Endodermal cell (in vitro differentiated cells): Measurements from ENCODE around the gene PLAGL2. TPM values are rescaled to one million over a fixed set of nuclear protein-coding genes. Genes with fewer than 3 reads are reported as not detected.

Experiments
- DNase-seq: peaks from one replicate; pipeline ENCODE4 v3.0.0-alpha.2; 2017
- H3K27ac ChIP-seq: 2 replicates; pipeline ENCODE4 v1.5.1; 2013; ENCODE audit warnings: mild to moderate bottlenecking, low read depth, low read length, moderate library complexity
- H3K27me3 ChIP-seq: 2 replicates; pipeline ENCODE4 v1.6.1; 2013; ENCODE audit warnings: mild to moderate bottlenecking, low read length, moderate library complexity; ENCODE audit not compliant: insufficient read depth, control insufficient read depth, poor library complexity, severe bottlenecking
- H3K36me3 ChIP-seq: 2 replicates; pipeline ENCODE4 v1.7.0; 2013; ENCODE audit warnings: mild to moderate bottlenecking, low read length, moderate library complexity; ENCODE audit not compliant: control insufficient read depth, insufficient read depth
- H3K4me1 ChIP-seq: one replicate; pipeline ENCODE4 v1.7.0; 2013; ENCODE audit warnings: low read length; ENCODE audit not compliant: control insufficient read depth, insufficient read depth
- H3K4me3 ChIP-seq: 2 replicates; pipeline ENCODE4 v1.5.1; 2013; ENCODE audit warnings: mild to moderate bottlenecking, low read length, moderate library complexity
- H3K9ac ChIP-seq: 2 replicates; pipeline ENCODE4 v1.6.1; 2013; ENCODE audit warnings: mild to moderate bottlenecking, low read length, moderate library complexity; ENCODE audit not compliant: poor library complexity, severe bottlenecking; ENCODE audit errors: extremely low read depth
- H3K9me3 ChIP-seq: 2 replicates; pipeline ENCODE4 v1.6.1; 2013; ENCODE audit warnings: mild to moderate bottlenecking, low read length, moderate library complexity; ENCODE audit not compliant: control insufficient read depth
- H3K27ac Mint-ChIP-seq: 2 replicates; pipeline ENCODE4 v1.8.0; 2020; ENCODE audit warnings: mixed read lengths
- H3K27me3 Mint-ChIP-seq: 2 replicates; pipeline ENCODE4 v1.8.0; 2021; ENCODE audit warnings: mild to moderate bottlenecking, mixed read lengths; ENCODE audit not compliant: insufficient read depth
- H3K36me3 Mint-ChIP-seq: 2 replicates; pipeline ENCODE4 v1.8.0; 2020; ENCODE audit warnings: low read depth, mixed read lengths
- H3K4me1 Mint-ChIP-seq: 2 replicates; pipeline ENCODE4 v1.8.0; 2020; ENCODE audit warnings: mixed read lengths
- H3K4me3 Mint-ChIP-seq: 2 replicates; pipeline ENCODE4 v1.8.0; 2020; ENCODE audit warnings: mild to moderate bottlenecking, moderate library complexity, mixed read lengths
- H3K9me3 Mint-ChIP-seq: 2 replicates; pipeline ENCODE4 v1.8.0; 2020; ENCODE audit warnings: mild to moderate bottlenecking, mixed read lengths
- CTCF ChIP-seq: fragments of 200-600 bp; sonication (generic); conservative IDR thresholded peaks from 2 replicates; pipeline ENCODE4 v1.5.0; 2021; ENCODE audit warnings: antibody characterized with exemption, mild to moderate bottlenecking
- WGBS, 2 experiments: methylation state at CpG; one replicate each; pipeline versions ENCODE4 v1.1.5 to v1.1.7; 2013; ENCODE audit warnings: missing lambda C conversion rate in 2 of 2, mixed read lengths in 1 of 2; ENCODE audit not compliant: insufficient coverage in 1 of 2, insufficient read length in 1 of 2; 5-methylcytosine and 5-hydroxymethylcytosine counted together
- total RNA-seq, 2 donors: library from RNA; stranded (reverse); fragmentation: NEBNext Ultra II Directional in 1 of 2; extraction: Animal tissue kit (Norgen Biotek cat#: 25700) in 1 of 2; gene quantifications; 2 replicates in 1 of 2; 3 replicates in 1 of 2; pipeline ENCODE4 v1.2.1, GENCODE V29; 2021

Gene PLAGL2
- total RNA-seq, 2 donors from 2014 or later, result 25.5 to 34.5 TPM

- WGBS, 2 experiments, result 90 to 100% methylated on average over 5 of the region's 5 CpGs
- Histone ChIP-seq H3K9ac (no peak overlapping the region), H3K9me3 (no peaks in the 10 kb centered on the region), H3K4me3 (no peak overlapping the region), H3K27me3 (no peaks in the 10 kb centered on the region), H3K27ac (no peak overlapping the region), H3K36me3 (peaks cover 58% of the 10 kb centered on the region), H3K4me1 (peaks cover 5% of the 10 kb centered on the region)
- Mint-ChIP-seq H3K36me3 (peaks cover 78% of the 10 kb centered on the region), H3K27me3 (no peaks in the 10 kb centered on the region), H3K9me3 (no peaks in the 10 kb centered on the region), H3K27ac (no peak overlapping the region), H3K4me3 (no peak overlapping the region), H3K4me1 (peaks cover 13% of the 10 kb centered on the region)
- TF ChIP-seq CTCF, result no peak
- DNase-seq, result no peak
These were observed 21.8 kb upstream of the PLAGL2 start for GRCh38 chr20:32229251-32229747.

- 94 to 97% methylated on average over 14 to 22 of the region's 22 CpGs for WGBS, 2 experiments
- no peak for DNase-seq
- H3K9ac ChIP-seq, result no peak overlapping the region
- peaks cover 5% of the 10 kb centered on the region for H3K4me1 ChIP-seq
- TF ChIP-seq CTCF, result no peak
- peak overlapping the region; percentile 41 for H3K27ac Mint-ChIP-seq
- H3K9me3 ChIP-seq, result no peaks in the 10 kb centered on the region
- H3K27me3 Mint-ChIP-seq, result no peaks in the 10 kb centered on the region
- no peaks in the 10 kb centered on the region for H3K27me3 ChIP-seq
- no peak overlapping the region for H3K27ac ChIP-seq
- peaks cover 76% of the 10 kb centered on the region for H3K36me3 Mint-ChIP-seq
- peaks cover 13% of the 10 kb centered on the region for H3K4me1 Mint-ChIP-seq
- H3K9me3 Mint-ChIP-seq, result no peaks in the 10 kb centered on the region
- H3K4me3 ChIP-seq, result no peak overlapping the region
- H3K36me3 ChIP-seq, result peaks cover 52% of the 10 kb centered on the region
- no peak overlapping the region for H3K4me3 Mint-ChIP-seq
These were observed 20.5 kb upstream of the PLAGL2 start for GRCh38 chr20:32227744-32228688.

GRCh38 chr20:32227306-32227705, 19.8 kb upstream of the PLAGL2 start:
- peaks cover 50% of the 10 kb centered on the region for H3K36me3 ChIP-seq
- H3K27me3 Mint-ChIP-seq, result no peaks in the 10 kb centered on the region
- no peak overlapping the region for H3K27ac ChIP-seq

More at GRCh38 chr20:32227306-32227705, 19.8 kb upstream of the PLAGL2 start:
- no peak overlapping the region for H3K9ac ChIP-seq
- Mint-ChIP-seq H3K36me3 (peaks cover 76% of the 10 kb centered on the region), H3K4me1 (peaks cover 13% of the 10 kb centered on the region), H3K27ac (no peak overlapping the region), H3K9me3 (no peaks in the 10 kb centered on the region), H3K4me3 (no peak overlapping the region)
- H3K4me1 ChIP-seq, result peaks cover 5% of the 10 kb centered on the region
- H3K27me3 ChIP-seq, result no peaks in the 10 kb centered on the region
- DNase-seq, result no peak
- no peaks in the 10 kb centered on the region for H3K9me3 ChIP-seq
- 93 to 97% methylated on average over 6 to 7 of the region's 7 CpGs for WGBS, 2 experiments
- TF ChIP-seq CTCF, result no peak
- H3K4me3 ChIP-seq, result no peak overlapping the region
